Ascending aorta (tissue), 2 donors: ENCODE measurements around the gene SFSWAP. TPM values are rescaled to one million over a fixed set of nuclear protein-coding genes. Genes with fewer than 3 reads are reported as not detected.
"Not testable (repeated sequence)": the region's sequence is repeated elsewhere in the genome, so short reads cannot be mapped to it uniquely, and the experiment has no call there.

ENCODE experiments used
- DNase-seq, 2 donors: peaks; one replicate each; pipeline ENCODE4 v3.0.0-alpha.2; 2019; ENCODE audit warnings: low spot score in 2 of 2
- H3K27ac ChIP-seq, 2 donors: fragments of 200-600 bp; sonication (generic); one replicate each; pipeline ENCODE4 v1.5.1; 2016 to 2017; ENCODE audit warnings: mild to moderate bottlenecking in 1 of 2
- H3K27me3 ChIP-seq: fragments of 200-600 bp; sonication (generic); one replicate; pipeline ENCODE4 v1.5.1; 2017
- H3K36me3 ChIP-seq, 2 donors: fragments of 200-600 bp; sonication (generic); one replicate each; pipeline ENCODE4 v1.5.1; 2016
- H3K4me1 ChIP-seq, 2 donors: fragments of 200-600 bp; sonication (generic); one replicate each; pipeline ENCODE4 v1.5.1; 2016 to 2017; ENCODE audit warnings: mild to moderate bottlenecking in 1 of 2
- H3K4me3 ChIP-seq, 2 donors: fragments of 200-600 bp; sonication (generic); one replicate each; pipeline ENCODE4 v1.5.1; 2016 to 2017; ENCODE audit warnings: mild to moderate bottlenecking in 1 of 2
- H3K9me3 ChIP-seq, 2 donors: fragments of 200-600 bp; sonication (generic); one replicate each; pipeline ENCODE4 v1.5.1; 2016
- CTCF ChIP-seq, 3 experiments: fragments of 200-600 bp in 2 of 3; fragments of 450-650 bp in 1 of 3; sonication (generic) in 2 of 3; IDR thresholded peaks; one replicate each; pipeline ENCODE4 v1.5.1; 2016 to 2019; ENCODE audit warnings: antibody characterized with exemption in 3 of 3, mild to moderate bottlenecking in 1 of 3, moderate library complexity in 1 of 3
- intact Hi-C: fragments of 100-400 bp; cut with DNase I; formaldehyde crosslinking; loops from one replicate; pipeline ENCODE4 v1.15.1; 2023
- total RNA-seq: library from RNA; depleted of rRNA; stranded (reverse); fragments of >200 nt; gene quantifications from one replicate; pipeline ENCODE4 v1.1.0, GENCODE V29; 2016

Gene SFSWAP
- total RNA-seq, 1 donor from 2014 or later = 15.8 TPM

DNA sequence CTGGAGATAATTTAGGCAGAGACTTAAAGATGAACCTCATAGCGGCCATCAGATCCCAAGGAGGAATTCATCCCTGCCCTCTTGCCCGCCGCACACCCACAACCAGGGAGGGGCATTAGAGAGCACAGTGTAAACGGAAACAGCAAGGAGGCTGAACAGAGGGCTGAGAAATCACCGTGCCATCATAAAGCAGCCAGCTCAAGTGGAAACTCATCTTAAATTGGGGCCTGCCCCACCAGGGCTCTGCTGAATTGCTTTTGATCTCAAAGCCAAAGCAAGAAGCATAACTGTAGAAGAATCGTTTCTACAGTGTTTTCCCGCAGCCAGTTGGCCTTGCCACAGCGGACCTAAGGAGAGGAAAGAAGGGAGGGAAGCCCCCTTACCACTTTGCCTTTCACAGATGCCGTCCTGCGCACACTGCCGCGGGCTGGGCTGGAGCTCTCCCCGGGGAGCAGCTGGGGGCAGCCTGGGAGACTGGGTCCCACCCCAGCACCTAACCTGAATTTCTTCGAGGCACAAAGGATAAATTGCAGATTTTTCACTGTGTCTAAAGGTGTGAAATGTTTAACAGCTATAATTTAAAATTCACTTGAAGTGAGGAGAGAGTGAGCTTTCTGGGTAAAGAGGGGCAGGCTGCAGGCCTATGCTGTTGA lies 65.5 kb downstream of the SFSWAP start:
- TF ChIP-seq CTCF (IDR thresholded peaks at IDR 0.05) = no peak
- no peaks in the 10 kb centered on the region for H3K4me1 ChIP-seq
- H3K27me3 ChIP-seq = no peaks in the 10 kb centered on the region
- no peak for DNase-seq
- no peak overlapping the region for H3K27ac ChIP-seq
- H3K9me3 ChIP-seq = no peaks in the 10 kb centered on the region
- H3K36me3 ChIP-seq = peaks cover 49 to 71% of the 10 kb centered on the region in 2 donors
- no peak overlapping the region for H3K4me3 ChIP-seq
- intact Hi-C loops = no loop called here

- peaks cover 44 to 71% of the 10 kb centered on the region in 2 donors for H3K36me3 ChIP-seq
- intact Hi-C loops, DNase-seq, H3K9me3 ChIP-seq, H3K27me3 ChIP-seq, H3K4me3 ChIP-seq, H3K27ac ChIP-seq, H3K4me1 ChIP-seq: not testable (repeated sequence)
Measured at GRCh38 chr12:131777269-131777668, 66.4 kb downstream of the SFSWAP start.

- DNase-seq = no peak
- Histone ChIP-seq H3K9me3 (no peaks in the 10 kb centered on the region), H3K4me3 (no peak overlapping the region), H3K27ac (no peak overlapping the region), H3K36me3 (peaks cover 45 to 59% of the 10 kb centered on the region in 2 donors), H3K27me3 (no peaks in the 10 kb centered on the region), H3K4me1 (no peaks in the 10 kb centered on the region)
- intact Hi-C loops = no loop called here
- no peak for TF ChIP-seq CTCF (IDR thresholded peaks at IDR 0.05)
Measured at GRCh38 chr12:131779027-131779426, 68.1 kb downstream of the SFSWAP start.

DNA sequence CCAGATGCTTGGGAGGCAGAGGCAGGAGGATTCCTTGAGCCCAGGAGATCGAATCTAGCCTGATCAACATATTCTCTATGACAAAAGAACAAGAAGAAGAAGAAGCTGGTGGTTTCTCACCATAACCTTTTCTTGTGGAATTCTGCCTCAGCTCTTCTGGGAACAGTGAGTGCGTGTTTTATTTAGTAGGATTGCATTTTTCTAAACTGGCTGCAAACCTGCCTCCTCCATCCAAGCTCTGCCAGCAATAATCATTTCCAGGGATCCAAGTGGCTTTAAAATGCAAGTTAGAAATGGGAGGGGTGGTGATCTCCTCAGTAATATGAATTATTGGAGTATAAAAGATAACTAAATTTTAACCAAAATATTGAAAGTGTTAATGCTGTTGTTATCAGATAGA lies 71.2 kb downstream of the SFSWAP start:
- intact Hi-C loops = no loop called here
- Histone ChIP-seq H3K4me1 (no peaks in the 10 kb centered on the region), H3K4me3 (no peak overlapping the region), H3K27ac (no peak overlapping the region), H3K27me3 (no peaks in the 10 kb centered on the region), H3K9me3 (no peaks in the 10 kb centered on the region), H3K36me3 (peaks cover 52 to 70% of the 10 kb centered on the region in 2 donors)
- no peak for TF ChIP-seq CTCF (IDR thresholded peaks at IDR 0.05)
- no peak for DNase-seq

DNA sequence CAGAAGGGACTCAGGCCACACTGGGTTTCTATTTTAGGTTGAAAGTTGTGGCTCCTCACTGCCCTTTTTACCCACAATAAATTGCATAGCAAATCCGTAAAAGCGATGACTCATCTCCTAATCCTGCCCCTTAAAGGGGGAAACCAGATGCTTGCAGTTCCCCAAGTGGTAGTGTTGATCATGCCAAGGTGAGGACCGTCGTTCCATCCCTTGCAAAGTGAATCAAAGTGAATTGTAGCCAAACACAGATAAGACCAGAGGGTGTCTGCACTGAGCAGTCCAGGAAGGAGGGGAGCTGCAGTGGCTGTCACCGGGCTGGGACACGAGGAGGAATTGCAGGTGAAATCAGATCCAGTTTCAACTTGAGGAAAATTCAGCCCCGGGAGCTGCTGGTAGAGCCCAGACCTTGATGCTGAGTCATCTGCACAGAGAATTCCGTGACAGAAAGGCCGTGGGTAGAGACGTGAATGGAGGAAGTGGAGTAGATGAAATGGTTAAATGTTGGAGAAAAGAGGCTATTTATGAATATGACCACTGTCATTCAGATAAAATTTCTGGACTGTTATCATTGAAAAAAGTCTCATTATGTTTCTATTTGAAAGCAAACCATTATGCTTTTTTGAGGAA lies 73.1 kb downstream of the SFSWAP start:
- intact Hi-C loops = no loop called here
- Histone ChIP-seq H3K4me1 (no peaks in the 10 kb centered on the region), H3K9me3 (no peaks in the 10 kb centered on the region), H3K36me3 (peaks cover 56 to 76% of the 10 kb centered on the region in 2 donors), H3K27ac (peak overlapping the region in 1 of 2 donors; percentile 60), H3K4me3 (peak overlapping the region in 1 of 2 donors; percentile 39), H3K27me3 (no peaks in the 10 kb centered on the region)
- no peak for DNase-seq
- TF ChIP-seq CTCF (IDR thresholded peaks at IDR 0.05) = no peak

- H3K36me3 ChIP-seq = peaks cover 55 to 76% of the 10 kb centered on the region in 2 donors
- intact Hi-C loops = no loop called here
- H3K4me3 ChIP-seq = no peak overlapping the region
- no peaks in the 10 kb centered on the region for H3K27me3 ChIP-seq
- TF ChIP-seq CTCF (IDR thresholded peaks at IDR 0.05) = no peak
- H3K27ac ChIP-seq = peak overlapping the region in 1 of 2 donors; percentile 60
- H3K4me1 ChIP-seq = no peaks in the 10 kb centered on the region
- no peaks in the 10 kb centered on the region for H3K9me3 ChIP-seq
- no peak for DNase-seq
Measured at GRCh38 chr12:131784909-131785762, 74.2 kb downstream of the SFSWAP start.
